COLO668 (cell line): ENCODE data around the gene SLC26A2.

Experiments
- DNase-seq: peaks from one replicate; lab custom pipeline; 2025; ENCODE audit not compliant: unreplicated experiment; lab: John Stamatoyannopoulos, UW

The SLC26A2 gene

DNA sequence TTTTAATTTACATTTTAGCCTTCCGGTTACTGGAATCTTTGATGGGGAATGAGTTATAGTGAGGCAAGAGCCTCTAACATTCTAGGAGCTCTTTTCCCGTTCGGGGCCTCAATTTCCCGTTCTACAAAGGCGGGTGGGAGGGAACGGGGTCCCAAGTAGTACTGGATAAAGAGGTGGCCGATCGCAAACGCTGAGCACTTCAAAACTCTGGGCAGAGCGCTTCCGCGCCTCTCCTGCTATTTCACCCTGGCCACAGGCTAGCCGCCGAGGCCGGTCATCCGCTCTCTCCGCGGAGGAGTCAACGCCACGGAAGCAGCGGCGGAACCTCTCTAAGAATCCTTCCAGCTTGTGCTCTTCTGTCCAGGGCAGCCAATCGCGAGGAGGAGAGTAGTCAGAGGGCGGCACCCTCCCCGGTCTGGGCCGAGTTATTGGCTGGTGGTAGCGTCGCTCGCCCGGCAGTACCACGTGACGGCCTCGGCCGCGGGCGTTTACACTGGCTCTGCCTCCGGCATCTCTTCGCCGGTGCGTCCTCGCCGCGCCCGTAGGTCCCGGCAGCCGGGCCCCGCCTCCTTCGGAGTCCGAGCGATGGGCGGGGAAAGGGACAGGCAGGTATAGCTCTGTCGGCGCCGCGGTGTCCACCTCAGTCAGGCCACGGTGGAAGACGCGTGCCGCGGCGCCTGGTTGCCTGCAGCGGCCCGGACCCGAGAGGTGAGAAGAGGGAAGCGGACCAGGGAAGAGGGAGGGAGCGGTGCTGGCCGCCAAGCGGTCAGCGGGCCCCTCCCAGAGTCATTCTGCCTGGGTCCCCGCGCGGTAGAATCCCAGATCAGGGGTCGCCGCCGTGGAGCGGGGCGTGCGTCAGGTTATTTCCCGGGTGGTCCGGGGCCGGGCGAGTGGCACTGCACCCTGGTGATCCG, at the start of gene SLC26A2:
Gene SLC26A2, plus strand, starts transcription at position 487 of the 914 bp plus-strand sequence. CDS start 16,895 bp downstream, outside the sequence.
- DNase-seq, result peak; percentile 95

DNA sequence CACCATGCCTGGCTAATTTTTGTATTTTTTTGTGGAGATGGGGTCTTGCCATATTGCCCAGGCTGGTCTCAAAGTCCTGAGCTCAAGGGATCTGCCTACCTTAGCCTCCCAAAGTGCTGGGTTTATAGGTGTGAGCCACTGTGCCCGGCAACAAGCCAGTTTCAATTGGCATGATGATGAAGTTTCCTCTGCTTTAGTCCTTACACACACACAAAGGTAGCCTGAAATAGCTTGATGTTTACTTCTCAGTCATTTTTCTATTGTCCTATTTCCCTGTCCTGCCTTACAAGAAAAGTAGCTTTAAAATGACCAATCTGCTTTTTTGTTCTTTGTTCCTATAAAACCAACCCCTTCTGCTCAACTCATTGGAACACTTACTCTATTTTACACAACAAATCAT, 49.5 kb upstream of the SLC26A2 start:
- DNase-seq, result no peak

DNA sequence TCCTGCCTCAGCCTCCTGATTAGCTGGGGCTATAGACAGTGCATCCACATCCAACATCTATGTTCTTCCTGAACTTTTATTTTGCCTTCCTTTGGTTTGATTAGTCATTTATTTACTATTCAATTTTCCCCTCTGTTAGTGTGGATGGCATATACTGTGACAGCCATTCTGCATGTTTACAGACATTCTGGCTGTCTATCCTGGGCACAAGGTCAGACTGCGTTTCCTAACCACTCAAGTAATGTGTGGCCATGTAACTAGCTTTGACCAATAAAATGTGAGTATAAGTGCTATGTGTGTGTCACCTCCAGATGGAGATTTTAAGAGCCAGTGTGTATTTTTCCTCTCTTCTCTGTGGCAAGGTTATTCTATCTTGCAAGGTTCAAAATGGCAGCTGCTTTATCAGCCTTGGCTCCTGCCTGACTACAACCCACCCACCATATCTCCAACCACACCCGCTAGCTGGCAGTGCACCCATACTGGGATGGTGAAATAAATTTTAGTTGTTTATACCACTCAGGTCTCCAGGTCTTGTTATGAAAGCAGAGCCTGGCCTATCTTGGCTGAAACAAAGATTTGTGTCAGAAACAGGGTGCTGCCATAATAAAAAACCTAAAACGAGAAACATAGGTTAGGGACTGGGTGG, 48.2 kb upstream of the SLC26A2 start:
- DNase-seq, result no peak

DNA sequence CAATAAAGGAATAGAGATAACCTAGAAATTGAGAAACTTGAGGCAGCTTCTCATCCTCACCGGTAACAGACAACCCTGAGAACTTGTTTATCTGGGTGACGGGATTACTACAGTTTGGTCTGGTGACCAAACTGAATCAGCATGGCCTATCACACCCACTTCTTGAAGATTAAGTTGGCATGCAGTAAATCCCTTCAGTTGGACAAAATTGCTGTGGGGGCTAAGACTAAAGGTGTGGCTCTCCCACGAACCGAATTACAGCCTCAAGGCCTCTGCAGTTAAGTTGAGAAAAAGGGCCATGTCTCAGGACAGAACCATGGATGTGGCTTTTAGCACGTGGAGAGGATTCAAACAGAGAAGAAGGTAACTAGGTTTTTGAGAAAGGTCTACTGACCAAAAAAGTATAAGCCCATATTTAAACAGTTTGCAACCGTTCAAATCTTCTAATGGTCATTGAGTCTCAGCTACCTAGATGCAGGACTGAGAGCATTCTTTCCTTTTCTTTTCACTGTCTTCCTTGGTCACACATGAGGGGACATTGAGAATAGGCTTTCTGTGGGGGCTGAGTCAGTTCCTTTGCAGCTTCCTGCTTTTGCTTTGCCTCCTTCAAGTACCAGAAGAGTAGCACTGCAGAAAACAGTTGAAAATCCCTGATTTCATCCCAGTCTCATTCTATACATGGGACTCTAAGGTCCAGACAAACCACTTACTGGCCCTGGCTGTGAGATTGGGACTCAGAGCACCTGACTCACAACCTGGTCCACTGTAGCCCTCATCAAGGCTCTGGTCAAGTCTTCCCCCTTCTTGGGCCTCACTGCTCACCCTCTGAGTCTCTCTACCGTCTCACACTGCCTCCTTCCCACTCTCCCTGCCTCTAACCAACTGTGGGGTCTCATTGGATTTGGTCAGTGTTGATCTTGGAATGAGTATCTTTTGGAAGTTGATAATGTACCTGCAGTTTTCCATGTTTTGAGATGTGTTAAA, 46.8 kb upstream of the SLC26A2 start:
- no peak for DNase-seq

DNA sequence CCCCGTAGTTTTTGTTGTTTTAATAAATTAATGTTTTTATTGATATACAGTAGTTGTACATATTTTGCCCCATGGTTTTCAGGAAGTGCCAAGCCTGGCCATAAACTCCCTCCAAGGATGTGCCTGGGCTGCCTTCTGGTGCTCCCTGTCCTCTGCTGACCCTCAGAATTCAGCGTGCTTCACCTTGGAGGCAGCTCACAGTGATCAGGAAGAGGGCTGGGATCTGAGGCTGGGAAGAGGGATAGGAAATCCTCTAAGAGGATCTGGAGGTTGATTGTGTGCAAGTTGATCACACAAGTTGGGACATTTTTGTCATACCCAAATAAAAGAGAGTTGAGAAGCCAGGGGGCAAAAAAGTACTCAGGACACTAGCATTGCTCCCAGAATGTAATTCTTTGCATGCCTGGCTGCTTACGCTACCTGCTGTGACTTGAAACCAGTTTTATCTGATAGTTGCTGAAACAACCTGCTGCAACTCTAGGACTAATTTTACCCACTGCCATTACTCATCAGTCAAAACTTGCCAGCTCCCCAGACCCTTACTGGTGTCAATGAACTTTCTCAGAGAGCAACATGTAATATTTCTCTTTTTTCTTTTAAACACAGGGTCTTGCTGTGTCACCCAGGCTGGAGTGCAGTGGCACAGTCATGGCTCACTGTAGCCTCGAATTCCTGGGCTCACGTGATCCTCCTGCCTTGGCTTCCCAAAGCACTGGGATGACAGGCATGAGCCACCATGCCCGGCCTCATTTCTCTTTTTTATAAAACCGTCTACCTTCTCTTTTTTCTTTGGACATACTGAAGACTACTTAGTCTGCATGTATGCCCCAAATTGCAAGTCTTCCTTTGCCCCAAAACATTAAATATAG, 44.9 kb upstream of the SLC26A2 start:
- DNase-seq, result no peak

DNA sequence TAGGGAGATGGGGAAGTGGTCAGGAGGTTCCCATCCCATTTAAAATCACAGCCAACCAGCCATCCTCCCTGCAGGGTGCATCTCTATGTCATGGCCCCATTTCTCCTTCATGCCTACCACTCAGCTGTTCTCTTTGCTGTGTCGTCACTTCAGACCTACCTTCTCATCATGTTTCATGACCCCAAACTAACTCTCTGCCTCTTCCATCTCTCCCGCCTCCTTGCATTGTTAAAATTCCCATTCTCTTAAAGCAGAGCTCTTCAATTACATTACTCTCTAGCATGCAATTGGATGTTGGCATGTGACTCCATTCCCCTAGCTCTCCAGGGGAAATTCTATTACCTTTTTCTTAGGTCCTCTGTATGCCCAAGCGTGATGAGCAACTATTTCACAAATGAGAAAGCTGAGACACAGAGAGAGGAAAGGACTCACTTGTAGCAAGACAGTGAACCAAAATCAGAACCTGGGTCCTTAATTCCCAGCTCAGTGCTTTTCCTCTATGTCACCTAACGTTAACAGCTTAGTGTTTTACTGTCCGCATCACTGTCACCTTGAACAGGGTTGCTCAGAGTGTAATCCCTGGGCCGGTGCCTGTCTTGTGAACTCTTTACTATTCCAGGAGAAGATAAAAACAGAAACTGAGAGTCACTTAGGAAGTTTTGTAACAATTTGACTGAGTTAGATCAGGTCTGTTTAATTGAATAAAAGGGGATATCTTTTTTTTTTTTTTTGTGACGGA, 44.1 kb upstream of the SLC26A2 start:
- DNase-seq, result no peak

DNA sequence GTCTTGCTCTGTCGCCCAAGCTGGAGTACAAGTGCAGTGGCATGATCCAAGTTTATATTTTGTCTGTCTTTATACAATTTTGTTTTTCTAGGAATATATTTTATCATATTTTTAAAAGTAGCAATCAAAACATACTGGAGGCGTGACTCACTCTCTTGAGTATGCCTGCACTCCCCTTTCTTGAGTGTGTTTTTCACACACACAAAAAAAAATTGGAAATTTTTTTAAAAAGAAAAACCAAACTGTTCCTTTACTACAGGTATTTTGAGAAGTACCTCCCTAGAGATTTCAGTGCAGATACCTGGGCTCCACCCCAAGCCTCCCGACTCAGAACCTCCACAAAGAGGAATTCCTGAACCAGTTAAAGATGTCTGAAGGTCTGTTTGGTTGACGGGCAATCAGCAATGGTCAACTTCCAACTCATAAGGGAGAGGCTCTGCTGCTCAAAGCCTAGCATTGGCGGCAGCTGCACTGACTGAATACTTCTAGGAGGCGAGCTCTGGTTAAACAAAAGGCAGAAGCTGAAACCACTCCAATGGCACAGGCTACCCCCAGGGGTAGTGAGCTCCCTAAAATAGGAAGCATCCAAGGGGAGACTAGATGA, 43.4 kb upstream of the SLC26A2 start:
- DNase-seq, result no peak

DNA sequence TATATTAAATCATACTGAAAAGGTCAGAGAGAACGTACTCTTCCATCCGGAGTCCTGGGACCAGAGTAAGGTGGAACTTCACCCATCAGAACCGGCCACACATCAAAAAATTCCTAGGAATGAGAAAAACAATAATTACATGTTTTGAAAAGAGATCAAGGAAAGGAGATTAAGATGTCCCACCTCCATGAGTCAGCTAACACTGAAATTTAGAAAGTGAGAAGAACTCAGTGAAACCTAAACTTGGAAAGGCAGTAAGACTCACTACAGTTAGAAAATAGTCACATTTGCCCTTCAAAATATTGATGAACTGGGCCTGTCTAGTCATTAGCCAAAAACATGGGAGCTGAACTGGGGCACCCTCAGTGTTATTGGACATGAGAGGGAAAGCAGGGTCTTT, 39.0 kb upstream of the SLC26A2 start:
- no peak for DNase-seq

DNA sequence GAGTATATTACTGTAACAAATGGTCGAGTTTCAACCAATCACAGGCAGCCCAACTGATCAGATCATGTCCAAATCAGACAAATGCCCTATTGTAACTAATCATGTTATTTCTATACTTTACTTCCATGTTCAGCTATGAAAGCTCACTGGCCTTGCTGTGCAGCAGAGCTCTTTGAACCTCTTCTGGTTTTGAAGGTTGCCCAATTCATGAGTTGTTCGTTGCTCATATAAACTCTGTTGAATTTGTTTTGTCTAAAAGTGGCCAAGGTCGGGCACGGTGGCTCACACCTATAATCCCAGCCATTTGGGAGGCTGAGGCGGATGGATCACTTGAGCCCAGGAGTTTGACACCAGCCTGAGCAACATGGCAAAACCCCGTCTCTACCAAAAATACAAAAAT, 37.6 kb upstream of the SLC26A2 start:
- DNase-seq, result no peak

DNA sequence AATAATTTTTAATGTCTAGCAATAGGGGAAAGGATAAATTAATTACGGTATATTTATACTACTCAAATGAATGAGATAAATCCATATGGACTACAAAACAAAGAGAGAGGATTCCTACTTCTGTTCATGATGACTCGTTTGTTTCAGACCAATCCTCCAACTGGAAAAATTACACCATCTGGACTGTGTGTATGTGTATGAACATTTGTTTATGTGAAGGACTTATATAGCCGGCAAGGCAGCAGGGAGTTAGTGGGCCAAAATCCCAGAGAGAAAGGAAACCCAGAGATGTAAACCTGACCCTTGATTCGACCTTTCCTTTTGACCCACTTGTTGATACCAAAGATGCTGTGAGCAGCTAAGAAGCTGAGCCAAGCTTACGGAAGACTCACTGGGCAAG, 36.1 kb upstream of the SLC26A2 start:
- no peak for DNase-seq

DNA sequence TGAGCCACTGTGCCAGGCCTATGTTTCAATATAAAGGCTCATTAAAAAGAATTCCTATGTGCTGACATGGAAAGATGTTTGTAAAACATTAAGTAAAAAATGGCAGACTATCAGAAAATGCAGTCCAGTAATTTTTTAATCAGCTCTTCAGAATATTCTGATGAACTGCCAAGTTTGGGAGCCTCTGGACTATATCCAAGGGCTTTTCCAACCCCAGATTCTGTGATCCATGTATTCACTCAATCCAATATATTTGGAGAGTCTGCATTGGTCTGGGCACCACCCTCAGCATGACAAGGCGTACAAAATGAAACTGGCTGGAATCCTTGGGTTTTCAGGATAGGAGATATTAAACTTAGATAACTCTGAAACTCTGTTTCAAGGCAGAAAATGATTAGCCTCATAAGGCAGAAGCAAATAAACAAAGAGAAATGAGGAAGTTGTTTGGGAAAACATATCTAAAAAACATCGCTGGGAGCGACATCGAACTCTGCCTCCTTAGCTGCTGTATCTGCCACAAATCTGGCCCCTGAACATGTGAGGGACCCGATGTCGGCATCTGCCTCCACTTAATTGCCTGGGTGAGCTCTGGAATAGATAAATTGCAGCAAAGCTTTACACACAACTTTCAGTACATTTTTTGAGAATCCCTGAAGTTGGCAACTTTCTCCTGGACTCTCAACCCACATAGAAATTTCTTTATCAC, 30.4 kb upstream of the SLC26A2 start:
- no peak for DNase-seq

DNA sequence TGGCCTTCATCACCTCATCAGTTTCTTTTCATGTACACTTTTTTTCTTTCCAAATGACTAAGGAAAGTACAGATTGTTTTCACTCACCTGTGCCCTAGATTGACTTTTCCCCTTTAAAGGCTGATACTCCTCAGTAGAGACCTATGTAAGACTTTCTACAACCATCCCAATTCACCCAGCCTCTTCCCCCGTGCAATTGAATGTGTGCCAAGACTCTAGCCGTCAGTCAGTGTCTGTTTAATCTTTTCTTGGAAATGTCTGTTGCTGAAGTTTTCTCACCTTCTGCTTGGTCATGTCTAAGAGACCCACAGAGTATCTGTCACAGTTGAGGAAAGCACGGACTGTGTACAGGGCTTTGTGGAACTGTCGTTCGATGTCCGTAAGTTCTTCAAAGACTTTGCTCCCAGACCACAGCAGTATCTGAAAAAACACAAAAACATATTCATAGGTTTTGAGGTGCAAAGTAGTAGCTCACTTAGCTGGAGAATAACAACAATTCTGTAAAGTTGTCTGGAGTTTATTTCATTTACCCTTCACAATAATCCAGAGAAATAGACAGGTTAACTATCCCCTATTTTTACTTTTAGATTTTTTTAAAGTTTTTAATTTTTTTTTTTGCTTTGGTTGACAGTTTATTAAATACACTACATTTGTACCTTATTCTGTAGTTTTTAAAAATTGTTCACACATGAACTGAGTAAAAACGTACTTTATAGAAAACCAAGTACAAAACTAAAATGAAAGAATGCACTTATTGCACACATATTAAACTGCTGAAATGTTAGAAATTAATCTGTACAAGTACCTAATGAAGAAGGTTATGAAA, 29.6 kb upstream of the SLC26A2 start:
- no peak for DNase-seq

DNA sequence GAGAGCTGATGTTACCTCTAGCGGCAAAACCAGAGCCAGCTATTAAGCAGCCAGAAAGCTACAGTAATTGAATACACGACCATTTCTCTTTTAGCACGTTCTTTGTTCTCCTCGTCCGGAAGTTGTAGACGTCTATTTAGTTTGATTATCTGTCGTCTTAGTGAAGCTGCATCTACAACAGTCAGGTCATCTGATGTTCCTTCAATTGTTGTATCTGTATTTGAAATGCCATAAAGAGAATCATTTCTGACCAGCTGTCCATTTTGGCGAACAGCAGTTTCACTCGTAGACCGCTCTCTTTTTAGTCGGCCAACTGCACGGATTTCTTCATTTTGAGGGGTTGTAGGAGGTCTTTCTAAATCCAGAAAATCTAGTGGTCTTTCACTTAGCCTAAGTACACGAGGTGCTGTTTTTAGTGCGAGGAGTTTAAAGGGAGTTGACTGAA, 28.5 kb upstream of the SLC26A2 start:
- no peak for DNase-seq

DNA sequence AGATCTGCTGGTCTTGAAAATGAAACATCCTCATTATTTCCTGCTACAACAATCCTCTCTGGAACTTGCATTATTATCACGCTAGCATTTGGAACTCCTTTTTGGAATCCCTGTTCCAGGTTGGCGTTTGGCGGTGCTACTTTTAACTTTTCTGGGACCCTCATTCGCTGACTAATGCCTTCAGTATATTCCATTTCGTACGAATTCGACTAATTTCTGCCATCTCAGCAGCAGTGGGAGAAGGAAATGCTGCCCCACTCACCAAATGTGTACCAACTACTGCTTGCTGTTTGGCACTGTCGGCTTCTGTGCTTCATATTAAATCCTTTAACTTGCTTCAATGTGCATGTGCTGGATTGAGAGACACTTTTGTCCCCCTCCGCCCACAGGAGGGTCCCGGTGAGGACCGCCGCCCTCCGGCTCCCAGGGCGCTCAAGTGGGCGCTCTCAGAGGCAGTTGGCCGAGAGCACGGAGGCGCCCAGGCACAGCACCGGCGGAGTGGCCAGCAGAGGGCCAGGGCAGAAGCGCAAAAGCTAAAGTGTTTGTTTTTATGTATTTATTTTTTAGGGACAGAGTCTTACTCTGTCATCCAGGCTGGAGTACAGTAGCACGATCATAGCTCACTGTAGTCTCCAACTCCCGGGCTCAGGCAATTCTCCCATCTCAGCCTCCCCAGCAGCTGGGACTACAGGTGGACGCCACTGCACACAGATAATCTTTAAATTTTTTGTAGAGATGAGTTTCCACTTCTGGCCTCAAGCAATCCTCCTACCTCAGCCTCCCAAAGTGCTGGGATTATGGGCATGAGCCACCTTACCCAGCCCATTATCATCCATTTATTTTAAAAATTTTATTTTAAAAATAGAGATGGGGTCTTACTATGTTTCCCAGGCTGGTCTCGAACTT, 27.9 kb upstream of the SLC26A2 start:
- peak; percentile 73 for DNase-seq

DNA sequence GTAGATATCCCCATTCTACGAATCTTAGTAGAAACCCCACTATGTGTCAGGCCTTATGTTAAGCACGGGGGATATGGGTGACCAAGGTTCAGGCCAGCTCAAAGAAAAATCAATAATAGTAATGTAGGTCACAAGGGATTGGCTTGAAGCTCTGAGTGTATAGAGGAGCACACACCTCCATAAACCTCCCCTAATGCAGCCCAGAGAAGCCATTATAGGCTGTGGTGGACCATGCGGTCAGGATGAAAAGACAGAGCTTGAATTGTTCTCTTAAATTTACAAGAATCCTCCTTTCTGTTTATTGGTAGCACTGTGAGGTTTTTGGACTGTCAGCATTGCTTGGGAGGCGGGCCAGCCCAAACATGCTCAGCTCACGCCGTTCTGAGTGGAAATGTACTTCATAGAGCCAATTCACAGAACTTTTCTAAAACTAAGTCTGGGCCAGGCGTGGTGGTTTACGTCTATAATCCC, 25.1 kb upstream of the SLC26A2 start:
- DNase-seq, result no peak

DNA sequence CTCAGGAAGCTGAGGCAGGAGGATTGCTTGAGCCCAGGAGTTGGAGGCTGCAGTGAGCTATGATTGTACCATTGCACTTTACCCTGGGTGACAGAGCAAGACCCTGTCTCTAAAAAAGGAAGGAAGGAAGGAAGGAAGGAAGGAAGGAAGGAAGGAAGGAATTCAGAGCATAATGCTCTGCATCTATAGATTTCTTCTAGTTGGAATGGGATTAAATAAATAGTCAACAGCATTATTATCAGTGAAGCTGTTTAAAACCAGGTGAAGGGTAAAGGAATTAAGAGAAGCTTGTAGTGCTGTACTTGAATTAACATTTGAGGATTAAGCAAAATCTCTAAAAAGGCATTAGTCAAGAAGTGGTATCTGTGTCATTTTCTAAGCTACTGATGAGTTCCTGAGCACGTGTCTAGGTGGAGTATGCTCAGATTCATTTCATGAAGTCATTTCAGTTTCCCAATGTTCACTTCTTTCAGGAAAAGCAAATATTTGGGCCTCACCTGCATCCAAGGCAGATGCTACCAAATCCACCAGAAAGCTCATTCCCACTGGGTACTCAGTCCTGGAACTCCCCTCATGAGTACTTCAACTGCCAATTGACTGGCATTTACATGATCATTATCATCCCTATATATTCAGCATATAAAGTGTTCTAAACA, 24.4 kb upstream of the SLC26A2 start:
- DNase-seq, result no peak
